H1 (cell line): ENCODE measurements around the gene JTB. TPM values are rescaled to one million over a fixed set of nuclear protein-coding genes. Genes with fewer than 3 reads are reported as not detected.

Experiments
- CTCF ChIA-PET: fragments of 300-600 bp; sonication (Branson Sonifier 250); formaldehyde crosslinking; loops from one replicate; lab custom pipeline; 2021; ENCODE audit not compliant: partially characterized antibody; lab: Charles Lee
- POLR2A ChIA-PET: fragments of 300-600 bp; sonication (Branson Sonifier 250); formaldehyde crosslinking; loops from one replicate; lab custom pipeline; 2021; ENCODE audit warnings: inconsistent platforms; ENCODE audit not compliant: partially characterized antibody; lab: Charles Lee
- DNase-seq, 2 experiments: peaks; one replicate each; pipeline versions ENCODE4 v3.0.0 to v3.0.0-alpha.2; 2010 to 2022; ENCODE audit warnings: low spot score in 2 of 2, low read depth in 1 of 2, mixed read lengths in 1 of 2
- FAIRE-seq: peaks from 2 replicates; lab custom pipeline; 2011; peaks lifted over from hg19 to GRCh38; lab: Jason Lieb, UNC
- H2AFZ ChIP-seq: 2 replicates; pipeline ENCODE4 v1.8.1; 2012; ENCODE audit warnings: low read length, inconsistent platforms
- H2AK5ac ChIP-seq: 2 replicates; pipeline ENCODE4 v1.6.1; 2013; ENCODE audit warnings: low read depth, low read length
- H2BK120ac ChIP-seq: replicated peaks from 2 replicates; pipeline ENCODE3; 2013; ENCODE audit warnings: low read depth, low read length, inconsistent platforms
- H2BK12ac ChIP-seq: 2 replicates; pipeline ENCODE4 v1.6.1; 2013; ENCODE audit warnings: low read depth, low read length
- H2BK15ac ChIP-seq: 2 replicates; pipeline ENCODE4 v1.6.1; 2013; ENCODE audit warnings: low read length
- H2BK20ac ChIP-seq: 2 replicates; pipeline ENCODE4 v1.6.1; 2013; ENCODE audit warnings: low read length
- H2BK5ac ChIP-seq: 2 replicates; pipeline ENCODE4 v1.6.1; 2013; ENCODE audit warnings: low read depth, low read length
- H3K14ac ChIP-seq: 2 replicates; pipeline ENCODE4 v1.6.1; 2013; ENCODE audit warnings: inconsistent platforms; ENCODE audit not compliant: insufficient read length
- H3K18ac ChIP-seq: 2 replicates; pipeline ENCODE4 v1.6.1; 2013; ENCODE audit warnings: low read length; ENCODE audit errors: extremely low read depth
- H3K23ac ChIP-seq: 2 replicates; pipeline ENCODE4 v1.6.1; 2013; ENCODE audit warnings: inconsistent platforms; ENCODE audit not compliant: insufficient read length
- H3K23me2 ChIP-seq: 2 replicates; pipeline ENCODE4 v1.6.1; 2013; ENCODE audit warnings: low read depth, low read length
- H3K27ac ChIP-seq: 2 replicates; pipeline ENCODE4 v1.6.1; 2011; ENCODE audit warnings: low read depth, low read length, inconsistent platforms
- H3K27me3 ChIP-seq, 4 experiments: replicated peaks in 1 of 4; 1 replicate in 1 of 4; 2 replicates in 3 of 4; pipeline versions ENCODE4 v1.6.1 to v1.8.1; 2011 to 2013; ENCODE audit warnings: low read length in 3 of 4, mild to moderate bottlenecking in 3 of 4, inconsistent platforms in 2 of 4, mixed read lengths in 2 of 4, moderate library complexity in 1 of 4; ENCODE audit not compliant: control insufficient read depth in 3 of 4, insufficient read depth in 3 of 4; ENCODE audit errors: extremely low read depth in 1 of 4
- H3K36me3 ChIP-seq, 4 experiments: 2 replicates each; pipeline versions ENCODE4 v1.6.1 to v1.8.1; 2011 to 2013; ENCODE audit warnings: mild to moderate bottlenecking in 4 of 4, low read length in 3 of 4, moderate library complexity in 2 of 4, control low read depth in 1 of 4, inconsistent platforms in 1 of 4; ENCODE audit not compliant: insufficient read depth in 4 of 4, control insufficient read depth in 2 of 4
- H3K4ac ChIP-seq: replicated peaks from 2 replicates; pipeline ENCODE3; 2013; ENCODE audit warnings: low read length, low read depth, mixed read lengths, inconsistent platforms; ENCODE audit not compliant: insufficient read length
- H3K4me1 ChIP-seq, 4 experiments: replicated peaks in 1 of 4; 1 replicate in 1 of 4; 2 replicates in 3 of 4; pipeline versions ENCODE4 v1.6.1 to v1.8.1; 2011 to 2013; ENCODE audit warnings: low read length in 3 of 4, inconsistent platforms in 2 of 4, mixed read lengths in 1 of 4; ENCODE audit not compliant: insufficient read depth in 4 of 4, control insufficient read depth in 3 of 4
- H3K4me2 ChIP-seq, 2 experiments: 2 replicates each; pipeline versions ENCODE4 v1.6.1 to v1.8.1; 2011 to 2013; ENCODE audit warnings: low read depth in 2 of 2, low read length in 2 of 2, control low read depth in 1 of 2, inconsistent platforms in 1 of 2, mild to moderate bottlenecking in 1 of 2; ENCODE audit not compliant: insufficient read depth in 1 of 2
- H3K4me3 ChIP-seq, 4 experiments: fragments of 200-600, 300-600 bp in 1 of 4; sonication (generic), shearing (Covaris generic), sonication (Bioruptor Twin) in 1 of 4; 2 replicates each; pipeline versions ENCODE4 v1.5.1 to v1.8.1; 2011 to 2016; ENCODE audit warnings: low read length in 4 of 4, low read depth in 3 of 4, control low read depth in 2 of 4, inconsistent platforms in 2 of 4, mild to moderate bottlenecking in 2 of 4, mixed read lengths in 1 of 4, moderate library complexity in 1 of 4; ENCODE audit not compliant: insufficient read depth in 2 of 4; ENCODE audit errors: extremely low read depth in 1 of 4
- H3K56ac ChIP-seq: replicated peaks from 2 replicates; pipeline ENCODE3; 2013; ENCODE audit warnings: low read depth, mild to moderate bottlenecking, mixed read lengths, low read length, inconsistent platforms; ENCODE audit not compliant: insufficient read length
- H3K79me1 ChIP-seq: 2 replicates; pipeline ENCODE4 v1.6.1; 2013; ENCODE audit warnings: low read depth, low read length, control low read depth
- H3K79me2 ChIP-seq, 2 experiments: 2 replicates each; pipeline versions ENCODE4 v1.6.1 to v1.8.1; 2012 to 2013; ENCODE audit warnings: low read length in 2 of 2, mild to moderate bottlenecking in 2 of 2, inconsistent platforms in 1 of 2; ENCODE audit not compliant: insufficient read depth in 2 of 2, control insufficient read depth in 1 of 2
- H3K9ac ChIP-seq, 4 experiments: replicated peaks in 1 of 4; 1 replicate in 1 of 4; 2 replicates in 3 of 4; pipeline versions ENCODE4 v1.6.1 to v1.8.1; 2011 to 2013; ENCODE audit warnings: low read depth in 3 of 4, low read length in 3 of 4, control low read depth in 2 of 4, mild to moderate bottlenecking in 2 of 4, moderate library complexity in 2 of 4, inconsistent platforms in 1 of 4; ENCODE audit errors: extremely low read depth in 1 of 4
- H3K9me3 ChIP-seq, 2 experiments: 2 replicates each; pipeline versions ENCODE4 v1.6.1 to v1.8.1; 2012 to 2013; ENCODE audit warnings: mild to moderate bottlenecking in 2 of 2, moderate library complexity in 2 of 2, control low read depth in 1 of 2, inconsistent platforms in 1 of 2, low read depth in 1 of 2, low read length in 1 of 2, mixed read lengths in 1 of 2; ENCODE audit not compliant: insufficient read depth in 2 of 2
- H4K20me1 ChIP-seq, 2 experiments: replicated peaks in 1 of 2; 2 replicates each; pipeline versions ENCODE3 to v1.8.1; 2011 to 2013; ENCODE audit warnings: inconsistent platforms in 2 of 2, low read length in 2 of 2, mild to moderate bottlenecking in 1 of 2; ENCODE audit not compliant: insufficient read depth in 2 of 2, control insufficient read depth in 1 of 2
- H4K5ac ChIP-seq: 2 replicates; pipeline ENCODE4 v1.6.1; 2013; ENCODE audit warnings: low read length, low read depth, mixed read lengths, inconsistent platforms; ENCODE audit not compliant: insufficient read length
- H4K8ac ChIP-seq: 2 replicates; pipeline ENCODE4 v1.8.0; 2013; ENCODE audit warnings: mild to moderate bottlenecking, moderate library complexity, low read length, inconsistent platforms; ENCODE audit not compliant: insufficient read depth; ENCODE audit errors: extremely low read depth
- H4K91ac ChIP-seq: replicated peaks from 2 replicates; pipeline ENCODE3; 2013; ENCODE audit warnings: low read length, mixed read lengths, inconsistent platforms; ENCODE audit not compliant: insufficient read length
- CBX8 ChIP-seq: fragments of 300-800, 300-1000 bp; sonication (generic); IDR thresholded peaks from 2 replicates; pipeline ENCODE4 v1.7.1; 2016; ENCODE audit warnings: low read depth, low read length, borderline replicate concordance
- CEBPB ChIP-seq: IDR thresholded peaks from 2 replicates; pipeline ENCODE4 v1.6.1; 2012; ENCODE audit warnings: low read depth, low read length
- EGR1 ChIP-seq: IDR thresholded peaks from 2 replicates; pipeline ENCODE4 v1.6.1; 2011; ENCODE audit warnings: low read depth, low read length, borderline replicate concordance
- EP300 ChIP-seq, 2 experiments: IDR thresholded peaks; 1 replicate in 1 of 2; 2 replicates in 1 of 2; pipeline ENCODE4 v1.6.1; 2011 to 2012; ENCODE audit warnings: low read depth in 2 of 2, low read length in 2 of 2, mild to moderate bottlenecking in 2 of 2, borderline replicate concordance in 1 of 2, inconsistent platforms in 1 of 2, moderate library complexity in 1 of 2
- EZH2 ChIP-seq: fragments of 200-600 bp; sonication (generic); IDR thresholded peaks from 2 replicates; pipeline ENCODE4 v1.7.1; 2012; ENCODE audit warnings: low read depth, mild to moderate bottlenecking, moderate library complexity, low read length, inconsistent platforms; ENCODE audit not compliant: severe bottlenecking
- FOSL1 ChIP-seq: IDR thresholded peaks from 2 replicates; pipeline ENCODE4 v1.6.1; 2011; ENCODE audit warnings: mild to moderate bottlenecking, low read depth, low read length, moderate library complexity; ENCODE audit not compliant: insufficient read depth
- NANOG ChIP-seq: IDR thresholded peaks from 2 replicates; pipeline ENCODE4 v1.6.1; 2011; ENCODE audit warnings: low read length, low read depth, mild to moderate bottlenecking, inconsistent platforms; ENCODE audit not compliant: insufficient read depth, poor library complexity, severe bottlenecking
- NRF1 ChIP-seq: IDR thresholded peaks from 2 replicates; pipeline ENCODE4 v1.6.1; 2011; ENCODE audit warnings: mild to moderate bottlenecking, low read depth, low read length, improper control_type of control experiment
- SIN3A ChIP-seq, 2 experiments: IDR thresholded peaks in 1 of 2; conservative IDR thresholded peaks in 1 of 2; 2 replicates each; pipeline ENCODE4 v1.6.1; 2011 to 2012; ENCODE audit warnings: low read length in 2 of 2, improper control_type of control experiment in 1 of 2, low read depth in 1 of 2, mild to moderate bottlenecking in 1 of 2
- SUZ12 ChIP-seq: fragments of 200-600 bp; sonication (generic); IDR thresholded peaks from 2 replicates; pipeline ENCODE4 v1.6.1; 2012; ENCODE audit warnings: mild to moderate bottlenecking, inconsistent platforms, low read length, moderate library complexity, mixed read lengths
- TAF1 ChIP-seq: IDR thresholded peaks from 2 replicates; pipeline ENCODE4 v1.6.1; 2011; ENCODE audit warnings: mild to moderate bottlenecking, low read depth, low read length
- TAF7 ChIP-seq: optimal IDR thresholded peaks from 2 replicates; pipeline ENCODE3; 2011; ENCODE audit warnings: low read depth, mild to moderate bottlenecking, inconsistent platforms, low read length, moderate library complexity, borderline replicate concordance
- ZNF274 ChIP-seq: IDR thresholded peaks from 2 replicates; pipeline ENCODE4 v1.7.0; 2012; ENCODE audit warnings: low read length, borderline replicate concordance; ENCODE audit errors: extremely low read depth
- WGBS, 2 experiments: shearing (Covaris generic) in 1 of 2; methylation state at CpG; one replicate each; pipeline versions ENCODE4 v1.1.6 to v1.1.7; 2013 to 2015; ENCODE audit warnings: low lambda C conversion rate in 2 of 2, mixed read lengths in 2 of 2, inconsistent platforms in 1 of 2, low coverage in 1 of 2, missing lambda C conversion rate in 1 of 2; ENCODE audit not compliant: insufficient replicate concordance in 2 of 2, insufficient coverage in 1 of 2, insufficient read length in 1 of 2; ENCODE audit errors: extremely low coverage in 1 of 2, missing lambda C conversion rate in 1 of 2; 5-methylcytosine and 5-hydroxymethylcytosine counted together
- polyA plus RNA-seq, 7 experiments: library from polyadenylated mRNA; depleted of rRNA in 3 of 7; stranded (reverse) in 5 of 7; unstranded in 2 of 7; fragments of >200 nt in 5 of 7; fragments of 200-250 nt in 2 of 7; gene quantifications; 1 replicate in 5 of 7; 2 replicates in 1 of 7; 4 replicates in 1 of 7; pipeline versions ENCODE4 v1.2.1 to v1.2.3, GENCODE V29; 2011 to 2013; ENCODE audit warnings: missing spikeins in 2 of 7, mixed read lengths in 2 of 7
- total RNA-seq: library from RNA; stranded (reverse); fragmentation: NEBNext Ultra II Directional; extraction: Animal tissue kit (Norgen Biotek cat#: 25700); gene quantifications from 2 replicates; pipeline ENCODE4 v1.2.1, GENCODE V29; 2021

Gene JTB
- total and polyA plus RNA-seq, 2 of the 8 experiments (the other 6 are each of a cell fraction or from before 2014, with no cell fraction given), result 91.1 to 122 TPM

DNA sequence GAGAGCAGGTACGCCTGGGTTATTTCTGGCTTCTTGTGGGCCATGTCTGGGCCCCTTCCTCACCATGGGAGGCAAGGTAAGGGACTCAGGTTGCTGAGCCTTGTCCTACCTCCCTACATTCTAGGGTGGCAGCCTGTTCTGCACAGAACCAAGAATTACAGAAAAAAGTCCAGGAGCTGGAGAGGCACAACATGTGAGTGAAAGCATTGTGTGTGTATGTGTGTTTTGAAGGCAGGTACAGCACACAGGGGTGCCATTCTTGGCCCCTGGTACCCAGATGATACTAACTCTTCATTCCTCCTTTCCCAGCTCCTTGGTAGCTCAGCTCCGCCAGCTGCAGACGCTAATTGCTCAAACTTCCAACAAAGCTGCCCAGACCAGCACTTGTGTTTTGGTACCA lies 4.4 kb downstream of the JTB start:
- H3K56ac ChIP-seq, result no peak overlapping the region
- no peak overlapping the region for H3K4me3 ChIP-seq
- no peak overlapping the region for H2AFZ ChIP-seq
- H3K9ac ChIP-seq, result no peak overlapping the region
- H4K20me1 ChIP-seq, result no peaks in the 10 kb centered on the region
- H3K23me2 ChIP-seq, result peaks cover 16% of the 10 kb centered on the region
- H3K4me2 ChIP-seq, result no peak overlapping the region
- H3K4me1 ChIP-seq, result peaks cover 0 to 8% (median 3%) of the 10 kb centered on the region in 4 experiments; a peak in 4 of 7 replicates
- H2BK20ac ChIP-seq, result no peak overlapping the region
- no peaks in the 10 kb centered on the region for H3K27me3 ChIP-seq
- H3K23ac ChIP-seq, result no peak overlapping the region
- H3K14ac ChIP-seq, result no peak overlapping the region
- no peak overlapping the region for H3K4ac ChIP-seq
- H2AK5ac ChIP-seq, result no peak overlapping the region
- no peak overlapping the region for H3K27ac ChIP-seq
- ChIA-PET POLR2A (interaction anchor here (1.6 to 15.5 kb wide), 6 partner anchors 7 to 180 kb away, joined by 3 to 276 read pairs (median 80); partner anchors contain the start of genes CREB3L4, CRTC2, DENND4B and RAB13), CTCF (interaction anchor here (2.2 to 3.8 kb wide), 3 partner anchors 10 to 27 kb away, joined by 8 to 14 read pairs (median 8); partner anchors contain the start of genes DENND4B, RAB13 and SLC39A1)
- H4K8ac ChIP-seq, result no peak overlapping the region
- no peak overlapping the region for H3K18ac ChIP-seq
- H4K91ac ChIP-seq, result no peak overlapping the region
- H2BK5ac ChIP-seq, result no peak overlapping the region
- H3K9me3 ChIP-seq, result no peaks in the 10 kb centered on the region
- WGBS, 2 experiments, result 96% methylated on average over 3 of the region's 3 CpGs; no CpG with 5 or more reads in 1 of the 2 experiments
- peaks cover 11 to 36% (median 18%) of the 10 kb centered on the region in 4 experiments; a peak in 7 of 8 replicates for H3K36me3 ChIP-seq
- FAIRE-seq, result no peak
- H3K79me2 ChIP-seq, result peaks cover 0 to 27% of the 10 kb centered on the region in 2 experiments; a peak in 2 of 4 replicates
- H3K79me1 ChIP-seq, result peaks cover 6% of the 10 kb centered on the region
- H2BK120ac ChIP-seq, result no peak overlapping the region
- DNase-seq, result no peak
- H2BK12ac ChIP-seq, result no peak overlapping the region
- H4K5ac ChIP-seq, result no peak overlapping the region
- H2BK15ac ChIP-seq, result no peak overlapping the region
- TF ChIP-seq TAF1 (no peak), FOSL1 (no peak), ZNF274 (no peak), CBX8 (no peak), SUZ12 (no peak), EP300 (IDR thresholded peaks at IDR 0.05; ENCODE audit: borderline replicate concordance in 1 of 2, low read depth in 2 of 2, low read length in 2 of 2) (no peak), EGR1 (no peak), TAF7 (no peak), SIN3A (conservative IDR thresholded peaks at IDR 0.05 in 1 of 2, IDR thresholded peaks at IDR 0.05 in 1 of 2; ENCODE audit: low read depth in 1 of 2, low read length in 2 of 2) (no peak), EZH2 (no peak), CEBPB (no peak), NANOG (no peak), NRF1 (no peak)
